Mesothelial cell of epicardium (in vitro differentiated cells): ENCODE measurements around the gene GSE1. TPM values are rescaled to one million over a fixed set of nuclear protein-coding genes. Genes with fewer than 3 reads are reported as not detected.

Source experiments
- DNase-seq, 2 experiments: peaks; one replicate each; pipeline ENCODE4 v3.0.0; 2021; ENCODE audit warnings: low spot score in 2 of 2; ENCODE audit not compliant: unreplicated experiment in 2 of 2
- H3K27ac Mint-ChIP-seq: 2 replicates; pipeline ENCODE4 v1.8.0; 2021; ENCODE audit warnings: mixed read lengths
- H3K27me3 Mint-ChIP-seq: 2 replicates; pipeline ENCODE4 v1.8.0; 2021; ENCODE audit warnings: low read depth, mixed read lengths
- H3K36me3 Mint-ChIP-seq: 2 replicates; pipeline ENCODE4 v1.8.0; 2021; ENCODE audit warnings: mixed read lengths
- H3K4me1 Mint-ChIP-seq: 2 replicates; pipeline ENCODE4 v1.8.0; 2021; ENCODE audit warnings: mixed read lengths
- H3K4me3 Mint-ChIP-seq: 2 replicates; pipeline ENCODE4 v1.8.0; 2021; ENCODE audit warnings: mild to moderate bottlenecking, moderate library complexity, mixed read lengths
- H3K9me3 Mint-ChIP-seq: 2 replicates; pipeline ENCODE4 v1.8.0; 2021; ENCODE audit warnings: mixed read lengths
- total RNA-seq: library from RNA; stranded (reverse); gene quantifications from 3 replicates; pipeline ENCODE4 v1.2.1, GENCODE V29; 2021
- TF ChIP-seq, protein P1 (sequence below): fragments of 200-600 bp; sonication (generic); IDR thresholded peaks from one replicate; pipeline ENCODE4 v1.5.0; 2021; ENCODE audit warnings: antibody characterized with exemption; ENCODE audit not compliant: unreplicated experiment

Gene GSE1
- total RNA-seq, 1 donor from 2014 or later: 218 TPM

DNA sequence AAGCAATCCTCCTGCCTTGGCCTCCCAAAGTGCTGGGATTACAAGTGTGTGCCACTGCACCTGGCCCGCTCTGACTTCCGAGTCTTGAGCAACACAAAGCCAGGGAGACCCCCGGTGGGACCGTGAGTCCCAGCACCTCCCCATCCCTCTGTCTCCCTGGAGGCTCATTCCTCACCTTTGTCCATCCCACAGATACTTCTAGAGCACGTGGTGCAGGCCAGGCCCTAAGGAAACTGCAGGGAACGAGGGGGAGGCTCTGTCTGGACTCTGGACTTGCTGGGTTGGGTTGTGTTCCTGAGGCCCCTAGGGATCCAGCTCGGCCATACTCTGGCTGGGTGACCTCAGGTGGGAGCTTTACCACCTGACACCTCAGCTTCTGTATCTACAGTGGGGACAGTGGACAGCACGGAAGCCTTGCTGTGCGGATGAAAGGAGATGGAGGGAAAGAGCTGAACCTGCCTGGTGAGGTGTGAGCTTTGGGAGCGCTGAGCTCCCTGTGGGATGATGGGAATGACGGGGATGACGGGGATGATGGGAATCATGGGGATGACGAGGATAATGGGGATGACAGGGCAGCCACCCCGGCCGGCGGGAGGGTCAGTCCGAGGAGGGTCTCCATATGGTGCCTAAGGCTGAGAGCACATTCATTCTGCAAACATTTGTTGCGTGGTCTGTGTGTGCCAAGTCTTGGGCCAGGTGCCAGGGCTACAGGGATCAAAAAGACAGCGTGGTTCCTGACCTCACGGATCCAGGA lies 111.2 kb downstream of the GSE1 start:
- Mint-ChIP-seq H3K36me3 (peaks cover 7% of the 10 kb centered on the region), H3K4me3 (no peak overlapping the region), H3K27me3 (no peaks in the 10 kb centered on the region), H3K9me3 (no peaks in the 10 kb centered on the region), H3K27ac (no peak overlapping the region), H3K4me1 (no peaks in the 10 kb centered on the region)
- DNase-seq: no peak
- TF ChIP-seq, protein P1, sequence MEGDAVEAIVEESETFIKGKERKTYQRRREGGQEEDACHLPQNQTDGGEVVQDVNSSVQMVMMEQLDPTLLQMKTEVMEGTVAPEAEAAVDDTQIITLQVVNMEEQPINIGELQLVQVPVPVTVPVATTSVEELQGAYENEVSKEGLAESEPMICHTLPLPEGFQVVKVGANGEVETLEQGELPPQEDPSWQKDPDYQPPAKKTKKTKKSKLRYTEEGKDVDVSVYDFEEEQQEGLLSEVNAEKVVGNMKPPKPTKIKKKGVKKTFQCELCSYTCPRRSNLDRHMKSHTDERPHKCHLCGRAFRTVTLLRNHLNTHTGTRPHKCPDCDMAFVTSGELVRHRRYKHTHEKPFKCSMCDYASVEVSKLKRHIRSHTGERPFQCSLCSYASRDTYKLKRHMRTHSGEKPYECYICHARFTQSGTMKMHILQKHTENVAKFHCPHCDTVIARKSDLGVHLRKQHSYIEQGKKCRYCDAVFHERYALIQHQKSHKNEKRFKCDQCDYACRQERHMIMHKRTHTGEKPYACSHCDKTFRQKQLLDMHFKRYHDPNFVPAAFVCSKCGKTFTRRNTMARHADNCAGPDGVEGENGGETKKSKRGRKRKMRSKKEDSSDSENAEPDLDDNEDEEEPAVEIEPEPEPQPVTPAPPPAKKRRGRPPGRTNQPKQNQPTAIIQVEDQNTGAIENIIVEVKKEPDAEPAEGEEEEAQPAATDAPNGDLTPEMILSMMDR: no peak

DNA sequence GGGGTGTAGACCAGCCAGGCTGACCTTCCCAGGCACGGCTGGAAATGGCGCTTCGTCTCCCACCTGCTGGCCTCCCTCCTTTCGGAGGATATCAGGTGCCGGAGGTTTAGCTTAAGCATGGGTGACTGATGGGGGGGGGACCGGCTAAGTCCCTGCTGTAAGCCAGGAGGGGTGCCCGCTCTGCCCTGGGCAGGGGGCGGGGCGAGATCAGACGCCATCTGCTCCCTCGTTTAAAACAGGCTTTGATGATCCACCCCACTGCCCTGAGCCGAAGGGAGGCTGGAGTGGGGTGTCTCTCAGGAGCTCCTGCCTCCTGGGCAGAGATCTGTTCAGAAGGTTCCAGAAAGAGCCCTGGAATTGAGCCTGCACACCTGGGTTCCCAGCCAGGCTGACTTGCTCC lies 111.8 kb downstream of the GSE1 start:
- no peak for DNase-seq

More for the DNA sequence above, 111.8 kb downstream of the GSE1 start:
- H3K27me3 Mint-ChIP-seq: no peaks in the 10 kb centered on the region
- H3K9me3 Mint-ChIP-seq: no peaks in the 10 kb centered on the region
- H3K27ac Mint-ChIP-seq: no peak overlapping the region
- H3K4me3 Mint-ChIP-seq: no peak overlapping the region
- H3K4me1 Mint-ChIP-seq: peaks cover 4% of the 10 kb centered on the region
- peaks cover 7% of the 10 kb centered on the region for H3K36me3 Mint-ChIP-seq
- TF ChIP-seq, protein P1: no peak

Other genes starting within 250 kb of the GSE1 start
- gene GINS2, start 75.6 kb downstream of the GSE1 start, total RNA-seq: 13.4 to 15.3 TPM (median 14.8 TPM) in 3 replicates
- 11.2 to 12.1 TPM (median 12.0 TPM) in 3 replicates for gene C16orf74, start 137.8 kb downstream of the GSE1 start, total RNA-seq
- 28.7 to 32.3 TPM (median 31.6 TPM) in 3 replicates for gene EMC8, start 186.2 kb downstream of the GSE1 start, total RNA-seq
- gene COX4I1, start 186.4 kb downstream of the GSE1 start, total RNA-seq: 333 to 346 TPM (median 338 TPM) in 3 replicates